Right hindlimb (tissue), 1 donor: ENCODE results near the gene PLEKHG4B.
A peak's percentile ranks its signal among the peaks of the same experiment; 100 is the strongest.

Experiments used
- DNase-seq: peaks from one replicate; pipeline ENCODE4 v3.0.0-alpha.2; 2018

PLEKHG4B gene

GRCh38 chr5:173392-174290 lies 81.7 kb downstream of the PLEKHG4B start:
- DNase-seq = peak; percentile 3

- peak; percentile 14 for DNase-seq
Measured at GRCh38 chr5:174291-174600, 82.3 kb downstream of the PLEKHG4B start.

DNA sequence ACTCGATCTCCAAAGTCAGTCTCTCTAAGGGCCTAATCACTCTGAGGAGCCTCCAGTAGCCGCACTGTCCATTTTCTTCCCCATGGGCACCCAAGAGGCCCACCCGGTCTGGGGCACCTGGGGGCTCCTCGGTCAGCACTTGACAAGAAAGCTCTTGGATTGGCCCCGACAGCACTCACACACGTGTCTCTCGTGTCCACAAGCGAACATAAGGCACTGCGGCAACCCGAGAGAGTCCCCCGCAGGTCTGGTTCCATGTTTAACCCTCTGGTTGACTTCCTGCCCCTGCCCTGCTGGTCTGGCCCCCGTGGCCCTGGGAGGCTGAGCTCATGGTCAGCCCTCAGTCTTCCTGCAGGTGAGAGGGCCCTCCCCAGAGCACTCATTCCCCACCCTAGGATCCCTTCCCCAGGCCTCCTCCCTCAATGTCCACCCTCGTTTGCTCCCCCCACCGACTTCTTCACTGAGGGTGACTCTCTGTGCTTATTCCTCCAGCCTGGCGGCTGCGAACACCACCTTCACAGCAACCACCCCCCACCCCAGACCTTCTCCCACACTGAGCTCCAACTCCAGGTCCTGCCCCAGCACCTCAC lies 83.0 kb downstream of the PLEKHG4B start:
- DNase-seq = peak; percentile 8

DNA sequence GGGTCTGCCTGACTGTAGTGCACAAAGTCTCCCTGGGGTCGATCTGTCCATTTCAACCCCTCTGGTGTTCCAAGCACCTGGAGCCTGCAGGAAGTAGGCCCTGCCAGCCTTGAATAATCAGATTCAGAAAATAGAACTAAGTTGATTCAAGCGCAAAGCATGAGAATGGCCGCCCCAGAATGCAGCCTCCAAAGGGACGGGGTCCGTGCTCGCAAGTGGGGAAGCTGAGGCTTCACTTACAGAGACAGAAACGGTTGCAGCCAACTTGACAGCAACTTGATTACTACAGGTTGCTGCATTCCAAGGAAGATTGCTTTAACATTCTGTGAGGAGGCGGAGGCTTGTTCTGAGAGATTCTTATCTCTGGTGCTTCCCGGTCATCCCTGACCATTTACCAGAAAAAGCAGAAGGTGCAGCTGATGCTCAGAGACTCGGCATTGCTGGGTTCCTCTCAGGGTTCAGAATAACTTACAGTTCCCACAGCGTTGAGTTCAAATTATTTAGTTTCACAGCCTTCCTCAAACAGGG lies 84.4 kb downstream of the PLEKHG4B start:
- DNase-seq = no peak

GRCh38 chr5:178110-178509 lies 86.1 kb downstream of the PLEKHG4B start:
- DNase-seq = no peak

DNA sequence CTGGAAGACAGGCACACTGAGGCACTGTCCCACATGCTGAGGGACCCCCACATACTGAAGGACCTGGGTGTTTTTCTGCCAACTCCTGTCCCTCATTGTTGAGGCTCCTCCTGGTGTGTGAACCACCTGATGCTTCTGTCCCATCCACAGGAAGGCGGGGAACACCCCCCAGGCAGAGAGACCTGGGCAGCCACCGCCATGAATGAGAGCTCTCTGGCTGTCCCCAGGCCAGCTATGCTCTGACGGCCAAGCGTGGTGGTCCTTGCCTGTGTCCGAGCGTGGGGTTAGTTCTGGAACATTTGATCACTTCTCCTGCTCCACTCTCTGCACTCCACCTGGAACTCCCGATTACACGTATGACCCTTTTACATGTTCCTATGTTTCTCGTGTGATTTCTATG lies 87.4 kb downstream of the PLEKHG4B start:
- no peak for DNase-seq

DNA sequence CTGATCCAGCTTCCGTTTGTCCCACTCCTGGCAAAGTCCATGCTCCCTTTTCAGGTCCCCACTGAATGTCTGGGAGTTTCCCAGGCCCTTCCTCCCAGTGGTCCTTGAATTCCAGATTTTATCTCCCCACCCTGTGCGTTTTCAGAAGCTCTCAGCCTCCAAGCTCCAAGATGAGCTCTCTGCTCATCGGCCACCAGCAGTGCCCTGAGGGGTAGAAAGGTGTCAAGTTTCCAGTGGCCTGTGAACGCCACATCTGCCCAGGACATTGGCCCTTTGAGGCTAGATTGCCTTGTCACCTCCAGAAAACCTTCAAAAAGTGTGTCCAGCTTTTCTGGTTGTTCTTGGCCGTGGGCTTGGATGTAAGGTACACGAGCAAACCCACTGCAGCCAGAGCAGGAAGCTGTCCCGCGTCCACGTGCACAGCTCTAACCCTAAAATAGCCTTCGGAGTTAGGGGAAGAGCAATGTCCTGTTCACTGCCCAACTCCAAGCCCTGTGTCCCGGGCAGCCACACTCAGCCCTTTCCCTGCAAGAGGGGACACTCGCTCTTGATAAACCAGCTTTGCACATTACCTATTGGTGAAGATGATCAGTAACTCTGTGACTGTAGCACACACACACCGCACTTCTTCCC lies 88.4 kb downstream of the PLEKHG4B start:
- no peak for DNase-seq

- DNase-seq = no peak
Measured at GRCh38 chr5:181160-181559, 89.2 kb downstream of the PLEKHG4B start.

GRCh38 chr5:181566-181965 lies 89.6 kb downstream of the PLEKHG4B start:
- no peak for DNase-seq

- no peak for DNase-seq
Measured at GRCh38 chr5:182126-182525, 90.2 kb downstream of the PLEKHG4B start.

DNA sequence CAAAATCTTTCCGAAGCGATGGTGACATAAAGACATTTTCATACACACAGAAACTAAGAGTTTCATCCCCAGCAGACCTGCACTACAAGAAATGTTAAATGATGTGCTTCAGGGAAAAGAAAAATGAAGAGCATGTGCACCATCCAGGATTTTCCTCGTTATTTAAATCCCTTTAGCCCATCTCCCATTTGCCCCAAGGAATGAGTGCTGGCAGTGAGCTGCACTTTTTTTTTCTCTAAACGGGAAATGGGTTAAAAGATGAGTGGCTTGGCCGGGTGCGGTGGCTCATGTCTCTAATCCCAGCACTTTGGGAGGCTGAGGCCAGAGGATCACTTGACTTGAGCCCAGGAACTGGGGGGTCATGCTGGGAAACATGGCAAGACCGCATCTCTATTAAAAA lies 92.5 kb downstream of the PLEKHG4B start:
- DNase-seq = no peak

GRCh38 chr5:185095-186070 lies 93.4 kb downstream of the PLEKHG4B start:
- no peak for DNase-seq

DNA sequence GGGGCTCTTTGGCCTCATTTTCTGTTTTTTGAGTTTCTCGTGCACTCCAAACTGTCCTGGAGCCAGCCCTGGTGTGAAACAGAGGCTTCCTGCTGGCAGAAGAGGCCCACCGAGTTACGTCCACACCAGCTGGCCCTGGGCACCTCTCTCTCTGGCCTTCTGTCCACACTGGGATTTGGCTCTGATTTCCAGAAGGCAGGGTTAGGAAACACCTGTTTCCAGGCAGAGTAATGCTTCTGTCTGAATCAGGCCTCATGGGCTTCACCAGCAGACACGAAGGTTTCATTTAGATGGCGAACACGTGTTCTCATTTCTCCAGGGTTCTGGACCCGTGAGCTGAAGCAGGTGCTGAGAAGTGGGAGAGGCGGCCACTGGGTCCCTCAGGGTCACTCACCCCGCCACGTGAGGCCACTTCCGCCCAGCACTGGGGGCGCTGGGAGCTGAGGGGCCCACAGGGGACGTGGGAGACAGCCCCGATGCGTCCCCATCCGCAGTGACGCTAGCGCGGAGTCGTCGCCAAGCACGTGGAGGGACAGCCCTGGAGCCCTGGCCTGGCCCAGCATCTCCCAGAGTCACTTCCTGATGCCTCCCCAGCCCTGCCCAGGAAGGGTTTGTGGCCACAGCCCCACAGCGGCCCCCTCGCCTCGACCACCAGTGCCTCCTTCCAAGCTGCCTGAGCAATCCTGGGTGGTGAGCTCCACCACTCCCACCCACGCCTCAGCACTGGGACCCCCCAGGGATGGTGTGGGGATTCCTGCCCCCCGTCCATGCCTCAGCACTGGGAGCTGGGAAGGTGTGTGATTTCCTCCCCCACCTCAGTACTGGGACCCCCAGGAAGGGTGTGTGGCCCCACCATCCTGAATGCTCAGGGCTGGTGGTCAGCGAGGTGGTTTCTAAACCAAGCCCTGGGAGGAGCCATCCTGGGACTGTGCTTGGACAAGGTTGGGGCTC lies 94.4 kb downstream of the PLEKHG4B start:
- no peak for DNase-seq

GRCh38 chr5:187042-187431 lies 95.1 kb downstream of the PLEKHG4B start:
- no peak for DNase-seq

DNA sequence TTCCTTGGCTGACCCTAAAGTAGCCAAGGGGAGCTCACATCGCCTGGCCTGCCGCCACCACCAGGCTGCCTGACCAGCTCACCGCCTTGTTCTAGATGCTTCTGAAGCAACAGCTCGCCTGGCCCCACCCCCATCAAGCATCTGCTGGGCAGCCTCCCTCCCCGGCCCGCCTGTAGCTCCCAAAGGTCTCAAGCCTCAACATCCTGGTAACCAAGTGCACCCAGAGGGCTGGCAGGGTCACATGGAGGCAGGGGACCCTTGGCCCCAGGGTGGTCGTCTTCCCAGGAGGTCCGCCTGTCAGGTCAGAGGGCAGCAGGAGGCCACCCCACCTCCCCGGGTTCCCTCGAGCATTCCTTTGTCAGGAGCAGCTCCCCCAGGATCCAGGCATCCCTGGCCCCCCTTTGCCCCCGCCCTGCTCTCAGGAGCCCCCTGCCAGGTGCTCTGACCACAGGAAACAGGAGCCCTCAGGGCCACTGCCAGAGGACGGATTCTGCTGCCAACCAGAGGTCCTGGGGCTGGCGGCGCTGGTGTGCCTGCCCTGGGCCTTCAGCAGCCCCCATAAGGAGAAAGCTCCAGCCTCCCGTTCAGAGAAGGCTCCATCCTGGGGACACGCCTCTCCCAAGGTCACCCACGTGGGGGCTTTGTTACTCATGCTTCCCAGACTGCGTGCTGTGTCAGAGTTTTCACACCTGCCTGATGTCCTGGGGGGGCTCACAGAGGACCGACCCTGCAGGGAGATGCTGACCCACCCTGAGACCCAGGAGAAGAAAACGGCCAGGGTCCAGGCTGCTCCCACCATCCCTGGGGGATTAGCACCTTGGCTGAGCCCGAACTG lies 95.9 kb downstream of the PLEKHG4B start:
- no peak for DNase-seq

DNA sequence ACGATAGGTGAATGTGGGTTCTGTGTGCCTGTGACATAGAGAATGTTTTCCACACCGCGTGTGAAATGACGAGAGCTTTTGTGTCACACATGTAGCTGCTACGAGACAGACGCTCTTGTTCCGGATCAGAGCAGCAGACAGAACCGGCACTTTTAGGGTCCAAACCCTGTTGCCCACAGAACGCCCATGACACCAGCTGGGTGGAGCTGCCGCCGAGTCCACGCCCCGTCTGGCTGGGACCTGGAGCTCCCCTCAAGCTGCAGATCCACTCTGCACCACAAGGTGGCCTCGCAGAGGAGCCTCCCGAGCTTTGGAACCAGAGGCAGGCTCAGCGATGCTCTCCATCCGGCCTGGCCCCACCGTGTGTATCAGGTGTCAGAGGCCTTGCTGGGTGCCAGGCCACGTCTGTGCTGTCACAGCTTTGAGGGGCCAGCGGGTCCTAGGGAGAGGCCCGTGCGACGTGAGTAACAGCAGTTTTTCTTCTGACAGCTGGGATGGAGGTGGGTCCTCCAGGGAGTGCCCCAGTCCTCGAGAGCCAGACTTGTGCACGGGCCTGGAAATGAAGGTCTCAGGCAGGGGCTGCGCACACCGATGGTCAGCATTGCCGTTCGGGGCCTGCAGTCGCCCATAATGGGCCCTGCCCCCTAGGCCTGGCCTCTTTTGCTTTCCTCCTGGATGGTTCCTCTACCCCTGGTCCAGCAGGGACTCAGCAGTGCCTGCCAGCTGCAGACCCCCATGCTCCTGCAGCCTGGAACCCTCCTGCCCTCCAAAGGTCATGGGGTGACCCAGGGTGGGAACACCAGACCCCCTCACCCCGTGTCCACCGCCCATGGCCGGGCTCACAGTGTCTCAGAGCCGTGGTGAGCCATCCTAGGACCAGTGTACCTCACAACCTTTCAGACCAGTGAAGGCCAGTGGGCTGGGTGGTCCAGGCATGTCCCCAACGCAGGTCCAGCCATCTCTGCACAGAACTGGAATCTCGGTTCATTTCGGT lies 96.8 kb downstream of the PLEKHG4B start:
- peak; percentile 91 for DNase-seq

- DNase-seq = no peak
Measured at GRCh38 chr5:189486-189885, 97.5 kb downstream of the PLEKHG4B start.

DNA sequence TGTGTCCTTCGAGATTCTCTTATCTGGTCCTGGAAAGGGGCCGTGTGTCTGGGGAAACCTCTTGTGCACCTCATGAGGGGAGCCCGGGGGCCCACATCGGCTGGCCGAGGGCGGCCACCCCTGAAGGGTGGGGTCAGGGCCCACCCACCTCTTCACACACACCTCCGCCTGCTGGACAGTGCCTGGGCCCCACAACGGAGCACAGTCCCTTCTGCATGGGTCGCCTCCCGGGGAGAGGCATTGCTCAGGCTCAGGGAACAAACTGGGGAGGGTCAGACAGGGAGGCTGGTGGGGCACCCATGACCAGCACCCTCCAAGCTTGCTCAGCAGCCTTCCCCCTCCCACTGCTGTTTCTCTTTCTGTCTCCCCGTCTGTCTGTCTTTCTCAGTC lies 98.0 kb downstream of the PLEKHG4B start:
- no peak for DNase-seq

DNA sequence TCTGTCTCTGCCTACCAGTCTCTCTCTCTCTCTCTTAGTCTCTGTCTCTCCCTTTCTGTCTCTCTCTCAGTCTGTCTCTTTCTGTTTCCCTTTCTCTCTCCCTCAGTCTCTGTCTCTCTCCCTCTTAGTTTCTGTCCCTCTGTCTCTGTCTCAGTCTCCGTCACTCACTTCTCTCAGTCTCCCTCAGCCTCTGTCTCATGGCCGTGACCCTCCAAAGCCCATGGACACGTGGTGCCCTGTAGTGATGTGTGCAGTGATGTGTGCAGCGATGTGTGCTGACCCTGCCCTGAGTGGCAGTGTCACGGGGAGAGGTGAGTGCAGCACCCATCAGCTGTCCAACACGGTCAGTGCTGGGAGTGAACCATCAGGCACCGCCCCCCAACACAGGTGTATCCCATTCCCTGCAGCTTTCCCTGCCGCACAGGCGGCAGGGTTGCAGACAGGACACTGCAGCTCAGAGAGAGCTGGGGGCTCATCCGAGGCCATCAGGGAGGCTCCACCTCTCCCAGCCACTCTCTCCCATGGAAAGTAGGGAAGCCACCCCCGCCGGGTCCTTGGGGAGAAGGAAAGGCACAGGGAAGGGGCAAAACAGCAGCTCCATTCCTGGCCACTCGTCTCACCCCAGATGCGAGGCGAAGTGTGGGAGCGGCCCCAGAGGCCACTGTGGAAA lies 98.5 kb downstream of the PLEKHG4B start:
- DNase-seq = no peak
